ENCODE results near the gene RAB3B. TPM values are rescaled to one million over a fixed set of nuclear protein-coding genes. Genes with fewer than 3 reads are reported as not detected.
"Not testable (repeated sequence)": the region's sequence is repeated elsewhere in the genome, so short reads cannot be mapped to it uniquely, and the experiment has no call there.

Gene RAB3B
- total RNA-seq, 1 donor from 2014 or later, result not detected

GRCh38 chr1:51897699-51898031 lies 92.8 kb downstream of the RAB3B start:
- intact Hi-C loops (cut with micrococcal nuclease), result loop anchor here (5.0 kb wide), 1 partner anchor 105 kb away; no protein-coding TSS in a partner anchor
- DNase-seq (no peak), ATAC-seq (no peak)

GRCh38 chr1:51894748-51895147 lies 95.8 kb downstream of the RAB3B start:
- ATAC-seq, DNase-seq: not testable (repeated sequence)
- intact Hi-C loops (cut with micrococcal nuclease), result loop anchor here (5.0 kb wide), 1 partner anchor 108 kb away; no protein-coding TSS in a partner anchor

GRCh38 chr1:51878616-51879336 lies 111.7 kb downstream of the RAB3B start, which contains the start of gene NRDC:
NRDC (minus strand) TSS chr1:51878727; CDS start chr1:51878615, 112 bp downstream.
- ATAC-seq, result peak; percentile 98
- intact Hi-C loops (cut with micrococcal nuclease), result no loop called here
- DNase-seq, result peak; percentile 99

GRCh38 chr1:51878308-51878615 lies 112.2 kb downstream of the RAB3B start:
- intact Hi-C loops (cut with micrococcal nuclease), result no loop called here
- ATAC-seq (peak; percentile 22), DNase-seq (no peak)

- intact Hi-C loops (cut with micrococcal nuclease), result no loop called here
- ATAC-seq (peak; percentile 2), DNase-seq (no peak)
Observed at GRCh38 chr1:51877434-51878307, 112.8 kb downstream of the RAB3B start.

- intact Hi-C loops (cut with micrococcal nuclease), result no loop called here
- no peak for DNase-seq
- no peak for ATAC-seq
Observed at GRCh38 chr1:51875836-51876235, 114.7 kb downstream of the RAB3B start.

- intact Hi-C loops (cut with micrococcal nuclease), result no loop called here
- DNase-seq (no peak), ATAC-seq (no peak)
Observed at GRCh38 chr1:51875291-51875772, 115.2 kb downstream of the RAB3B start.

GRCh38 chr1:51873270-51873669 lies 117.2 kb downstream of the RAB3B start:
- DNase-seq; intact Hi-C loops (cut with micrococcal nuclease); ATAC-seq: not testable (repeated sequence)

- intact Hi-C loops (cut with micrococcal nuclease), result no loop called here
- ATAC-seq (no peak), DNase-seq (no peak)
Observed at GRCh38 chr1:51871351-51871975, 119.0 kb downstream of the RAB3B start.

GRCh38 chr1:51870603-51871350 lies 119.7 kb downstream of the RAB3B start:
- ATAC-seq (no peak), DNase-seq (no peak)
- intact Hi-C loops (cut with micrococcal nuclease), result no loop called here

GRCh38 chr1:51867479-51868232 lies 122.8 kb downstream of the RAB3B start:
- no peak for ATAC-seq
- intact Hi-C loops (cut with micrococcal nuclease), result no loop called here
- no peak for DNase-seq

- intact Hi-C loops (cut with micrococcal nuclease), result no loop called here
- ATAC-seq (no peak), DNase-seq (no peak)
Observed at GRCh38 chr1:51863384-51863783, 127.1 kb downstream of the RAB3B start.

GRCh38 chr1:51861669-51862068 lies 128.8 kb downstream of the RAB3B start:
- no peak for DNase-seq
- intact Hi-C loops (cut with micrococcal nuclease), result no loop called here
- no peak for ATAC-seq

- intact Hi-C loops (cut with micrococcal nuclease), result no loop called here
- DNase-seq, result no peak
- no peak for ATAC-seq
Observed at GRCh38 chr1:51859735-51860134, 130.8 kb downstream of the RAB3B start.

GRCh38 chr1:51859333-51859732 lies 131.2 kb downstream of the RAB3B start:
- no peak for DNase-seq
- ATAC-seq, result no peak
- intact Hi-C loops (cut with micrococcal nuclease), result no loop called here

GRCh38 chr1:51858892-51859291 lies 131.6 kb downstream of the RAB3B start:
- intact Hi-C loops (cut with micrococcal nuclease), result no loop called here
- ATAC-seq, result no peak

More at GRCh38 chr1:51858892-51859291, 131.6 kb downstream of the RAB3B start:
- DNase-seq, result no peak
